GM12878 (cell line): ENCODE data around the gene ABCC9. TPM values are rescaled to one million over a fixed set of nuclear protein-coding genes. Genes with fewer than 3 reads are reported as not detected.

Source experiments
- ATAC-seq: fragments of 200-7000 bp; cut with Tn5 transposase; 3 replicates; pipeline ENCODE4 v1.9.1; 2020; ENCODE audit warnings: mild to moderate bottlenecking, moderate library complexity
- BruUV-seq: library from RNA; stranded (reverse); fragments of 400-500 nt; replicated peaks from 2 replicates; lab custom pipeline; 2021; lab: Mats Ljungman, UMichigan
- CTCF ChIA-PET: fragments of 300-600 bp; sonication (Branson Sonifier 250); formaldehyde crosslinking; extraction: SDS; loops from one replicate; lab custom pipeline; 2021; ENCODE audit warnings: inconsistent platforms; lab: Yijun Ruan, JAX
- POLR2A ChIA-PET: fragments of 350-600 bp; formaldehyde crosslinking; extraction: SDS; loops from one replicate; lab custom pipeline; 2021; ENCODE audit warnings: inconsistent platforms; lab: Charles Lee
- RAD21 ChIA-PET: fragments of 300-600 bp; sonication (Branson Sonifier 250); formaldehyde crosslinking; loops from one replicate; lab custom pipeline; 2023; ENCODE audit warnings: antibody characterized with exemption; ENCODE audit not compliant: unreplicated experiment; lab: Charles Lee
- SMC1A ChIA-PET: fragments of 300-600 bp; sonication (Branson Sonifier 250); formaldehyde crosslinking; loops from one replicate; lab custom pipeline; 2023; ENCODE audit not compliant: unreplicated experiment, uncharacterized antibody; lab: Charles Lee
- DNase-seq: peaks from one replicate; pipeline ENCODE4 v3.0.0-alpha.2; 2011; ENCODE audit warnings: low read depth, low spot score
- FAIRE-seq: peaks from 3 replicates; lab custom pipeline; 2011; peaks lifted over from hg19 to GRCh38; lab: Jason Lieb, UNC
- H2AFZ ChIP-seq: 2 replicates; pipeline ENCODE4 v1.6.0; 2011; ENCODE audit warnings: low read depth, low read length, control low read depth; ENCODE audit not compliant: control insufficient read depth
- H3K27ac ChIP-seq: 2 replicates; pipeline ENCODE4 v1.5.1; 2011; ENCODE audit warnings: control low read depth; ENCODE audit not compliant: control insufficient read depth, insufficient read depth
- H3K27me3 ChIP-seq, 2 experiments: replicated peaks in 1 of 2; 2 replicates each; pipeline versions ENCODE4 v1.6.0 to v1.6.1; 2011; ENCODE audit warnings: low read length in 1 of 2; ENCODE audit not compliant: control insufficient read depth in 2 of 2, insufficient read depth in 2 of 2
- H3K36me3 ChIP-seq, 2 experiments: 2 replicates each; pipeline ENCODE4 v1.5.1; 2011; ENCODE audit warnings: low read length in 1 of 2; ENCODE audit not compliant: control insufficient read depth in 2 of 2, insufficient read depth in 2 of 2
- H3K4me1 ChIP-seq: 2 replicates; pipeline ENCODE4 v1.6.1; 2011; ENCODE audit warnings: mild to moderate bottlenecking, low read length, moderate library complexity, mixed read lengths; ENCODE audit not compliant: control insufficient read depth, insufficient read depth
- H3K4me2 ChIP-seq: 2 replicates; pipeline ENCODE4 v1.6.0; 2011; ENCODE audit warnings: control low read depth; ENCODE audit not compliant: control insufficient read depth, insufficient read depth
- H3K4me3 ChIP-seq: fragments of 200-600 bp; sonication (generic); 2 replicates; pipeline ENCODE4 v1.5.1; 2016
- H3K79me2 ChIP-seq: 2 replicates; pipeline ENCODE4 v1.6.0; 2011; ENCODE audit warnings: low read length; ENCODE audit not compliant: control insufficient read depth, insufficient read depth
- H3K9ac ChIP-seq: 2 replicates; pipeline ENCODE4 v1.8.0; 2011; ENCODE audit warnings: low read length, control low read depth, mixed read lengths; ENCODE audit not compliant: control insufficient read depth, insufficient read depth
- H3K9me3 ChIP-seq: replicated peaks from 3 replicates; pipeline ENCODE4 v1.5.1; 2011; ENCODE audit warnings: mild to moderate bottlenecking, low read length; ENCODE audit not compliant: control insufficient read depth, insufficient read depth
- H4K20me1 ChIP-seq: 2 replicates; pipeline ENCODE4 v1.6.0; 2011; ENCODE audit not compliant: control insufficient read depth, insufficient read depth
- NFIC ChIP-seq: IDR thresholded peaks from 2 replicates; pipeline ENCODE4 v1.6.1; 2012; ENCODE audit warnings: low read depth, mild to moderate bottlenecking, inconsistent platforms, low read length, moderate library complexity
- NFYA ChIP-seq: IDR thresholded peaks from 2 replicates; pipeline ENCODE4 v1.6.1; 2011; ENCODE audit warnings: low read depth, mild to moderate bottlenecking, low read length, improper control_type of control experiment, borderline replicate concordance
- PAX8 ChIP-seq: fragments of 450-650 bp; IDR thresholded peaks from 2 replicates; pipeline ENCODE4 v1.6.1; 2017; ENCODE audit warnings: mild to moderate bottlenecking, moderate library complexity
- POLR2AphosphoS2 ChIP-seq: IDR thresholded peaks from 2 replicates; pipeline ENCODE4 v1.6.1; 2011; ENCODE audit warnings: low read depth, mild to moderate bottlenecking, low read length, improper control_type of control experiment, moderate library complexity
- SMAD1 ChIP-seq: fragments of 450-650 bp; IDR thresholded peaks from 2 replicates; pipeline ENCODE4 v1.6.1; 2018; ENCODE audit warnings: mild to moderate bottlenecking, low read depth; ENCODE audit not compliant: partially characterized antibody
- SPI1 ChIP-seq: IDR thresholded peaks from 2 replicates; pipeline ENCODE4 v1.6.1; 2011; ENCODE audit warnings: low read depth, mild to moderate bottlenecking, low read length, moderate library complexity, borderline replicate concordance; ENCODE audit not compliant: insufficient read depth
- STAT3 ChIP-seq: IDR thresholded peaks from 2 replicates; pipeline ENCODE4 v1.6.1; 2011; ENCODE audit warnings: low read depth, low read length, improper control_type of control experiment
- WGBS: methylation state at CpG from one replicate; pipeline ENCODE4 v1.1.6; 2016; ENCODE audit warnings: low lambda C conversion rate; ENCODE audit not compliant: insufficient replicate concordance, insufficient coverage; ENCODE audit errors: missing lambda C conversion rate; 5-methylcytosine and 5-hydroxymethylcytosine counted together
- in situ Hi-C: fragments of 300-500 bp; cut with MboI; formaldehyde crosslinking; loops from 9 replicates; pipeline ENCODE4 v1.14.3; 2018; ENCODE audit warnings: mixed read lengths
- intact Hi-C: fragments of 100-400 bp; cut with micrococcal nuclease; formaldehyde crosslinking; loops from one replicate; pipeline ENCODE4 v1.14.2; 2022; ENCODE audit not compliant: unreplicated experiment
- polyA plus RNA-seq, 11 experiments: library from polyadenylated mRNA; depleted of rRNA in 4 of 11; unstranded in 6 of 11; stranded (reverse) in 5 of 11; fragments of >200 nt; fragmentation: Nextera tagmentation in 4 of 11; fragmentation: Illumina TruSeq in 1 of 11; extraction: Ambion mirVana in 4 of 11; extraction: Trizol in 1 of 11; gene quantifications; 1 replicate in 1 of 11; 2 replicates in 10 of 11; pipeline versions ENCODE4 v1.2.1 to v1.2.3, GENCODE V29; 2011 to 2016; ENCODE audit warnings: inconsistent platforms in 2 of 11, missing spikeins in 2 of 11, low read depth in 1 of 11
- total RNA-seq, 4 experiments: library from RNA; depleted of rRNA in 3 of 4; stranded (reverse); fragments of >200 nt in 3 of 4; fragmentation: Illumina TruSeq in 1 of 4; extraction: Trizol in 1 of 4; gene quantifications; 2 replicates each; pipeline versions ENCODE4 v1.2.1 to v1.2.3, GENCODE V29; 2013 to 2021
- TF ChIP-seq, protein P1 (sequence below): IDR thresholded peaks from 2 replicates; pipeline ENCODE4 v1.6.1; 2012; ENCODE audit warnings: low read depth, low read length, improper control_type of control experiment
- TF ChIP-seq, protein P2 (sequence below): fragments of 450-650 bp; IDR thresholded peaks from 2 replicates; pipeline ENCODE4 v1.6.1; 2017; ENCODE audit warnings: mild to moderate bottlenecking
- TF ChIP-seq, protein P3 (sequence below): fragments of 450-650 bp; IDR thresholded peaks from 2 replicates; pipeline ENCODE4 v1.6.1; 2017; ENCODE audit warnings: borderline replicate concordance
- TF ChIP-seq, protein P4 (sequence below): fragments of 450-650 bp; IDR thresholded peaks from 2 replicates; pipeline ENCODE4 v1.6.1; 2017; ENCODE audit warnings: mild to moderate bottlenecking, moderate library complexity

ABCC9 gene
- total and polyA plus RNA-seq, 10 of the 15 experiments (the other 5 are each of a cell fraction or from before 2014, with no cell fraction given) = under 0.01 to 0.10 (median 0.04) TPM; not detected in 2

GRCh38 chr12:21776175-21776574, 165.1 kb downstream of the ABCC9 start (continued):
- TF ChIP-seq NFYA = no peak

DNA sequence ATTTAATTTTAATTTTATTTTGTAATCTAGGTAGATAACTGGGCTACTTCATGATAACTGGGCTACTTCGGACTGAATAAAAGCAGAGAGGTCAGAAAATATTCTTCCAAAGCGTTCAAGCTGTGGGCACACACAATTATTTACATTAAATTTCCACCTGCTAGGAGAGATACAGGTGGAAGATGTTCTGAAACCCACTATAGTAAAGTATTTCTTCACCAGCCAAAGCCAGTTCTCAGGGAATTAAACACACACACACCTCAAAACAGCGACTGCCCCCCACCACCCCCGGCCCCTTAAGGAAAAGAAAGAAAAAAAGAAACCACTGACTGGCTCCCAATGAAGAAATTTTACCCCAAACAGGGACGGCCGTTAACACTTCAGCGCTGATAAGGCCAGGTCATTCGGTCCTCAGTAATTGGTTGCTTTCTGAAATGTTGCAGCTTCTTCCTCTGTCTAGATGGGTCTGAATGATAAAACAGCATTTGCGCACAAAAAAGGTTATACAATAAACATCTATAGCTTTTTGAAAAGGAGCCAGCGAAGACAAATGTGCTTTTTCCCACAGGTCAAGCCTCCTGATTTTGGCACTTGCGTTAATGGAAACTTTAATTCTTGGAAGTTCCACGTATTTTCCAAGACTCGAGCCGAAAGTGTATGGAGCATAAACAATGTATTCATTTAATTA, 165.9 kb downstream of the ABCC9 start:
- peaks cover 0 to 8% of the 10 kb centered on the region in 2 experiments; a peak in 1 of 4 replicates for H3K27me3 ChIP-seq
- no peaks in the 10 kb centered on the region for H3K36me3 ChIP-seq
- TF ChIP-seq, protein P1, sequence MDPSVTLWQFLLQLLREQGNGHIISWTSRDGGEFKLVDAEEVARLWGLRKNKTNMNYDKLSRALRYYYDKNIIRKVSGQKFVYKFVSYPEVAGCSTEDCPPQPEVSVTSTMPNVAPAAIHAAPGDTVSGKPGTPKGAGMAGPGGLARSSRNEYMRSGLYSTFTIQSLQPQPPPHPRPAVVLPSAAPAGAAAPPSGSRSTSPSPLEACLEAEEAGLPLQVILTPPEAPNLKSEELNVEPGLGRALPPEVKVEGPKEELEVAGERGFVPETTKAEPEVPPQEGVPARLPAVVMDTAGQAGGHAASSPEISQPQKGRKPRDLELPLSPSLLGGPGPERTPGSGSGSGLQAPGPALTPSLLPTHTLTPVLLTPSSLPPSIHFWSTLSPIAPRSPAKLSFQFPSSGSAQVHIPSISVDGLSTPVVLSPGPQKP = no peak
- TF ChIP-seq NFIC (no peak), SMAD1 (no peak), STAT3 (no peak), POLR2AphosphoS2 (no peak), SPI1 (no peak), PAX8 (no peak)
- TF ChIP-seq, protein P2, sequence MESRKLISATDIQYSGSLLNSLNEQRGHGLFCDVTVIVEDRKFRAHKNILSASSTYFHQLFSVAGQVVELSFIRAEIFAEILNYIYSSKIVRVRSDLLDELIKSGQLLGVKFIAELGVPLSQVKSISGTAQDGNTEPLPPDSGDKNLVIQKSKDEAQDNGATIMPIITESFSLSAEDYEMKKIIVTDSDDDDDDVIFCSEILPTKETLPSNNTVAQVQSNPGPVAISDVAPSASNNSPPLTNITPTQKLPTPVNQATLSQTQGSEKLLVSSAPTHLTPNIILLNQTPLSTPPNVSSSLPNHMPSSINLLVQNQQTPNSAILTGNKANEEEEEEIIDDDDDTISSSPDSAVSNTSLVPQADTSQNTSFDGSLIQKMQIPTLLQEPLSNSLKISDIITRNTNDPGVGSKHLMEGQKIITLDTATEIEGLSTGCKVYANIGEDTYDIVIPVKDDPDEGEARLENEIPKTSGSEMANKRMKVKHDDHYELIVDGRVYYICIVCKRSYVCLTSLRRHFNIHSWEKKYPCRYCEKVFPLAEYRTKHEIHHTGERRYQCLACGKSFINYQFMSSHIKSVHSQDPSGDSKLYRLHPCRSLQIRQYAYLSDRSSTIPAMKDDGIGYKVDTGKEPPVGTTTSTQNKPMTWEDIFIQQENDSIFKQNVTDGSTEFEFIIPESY = no peak
- TF ChIP-seq, protein P3, sequence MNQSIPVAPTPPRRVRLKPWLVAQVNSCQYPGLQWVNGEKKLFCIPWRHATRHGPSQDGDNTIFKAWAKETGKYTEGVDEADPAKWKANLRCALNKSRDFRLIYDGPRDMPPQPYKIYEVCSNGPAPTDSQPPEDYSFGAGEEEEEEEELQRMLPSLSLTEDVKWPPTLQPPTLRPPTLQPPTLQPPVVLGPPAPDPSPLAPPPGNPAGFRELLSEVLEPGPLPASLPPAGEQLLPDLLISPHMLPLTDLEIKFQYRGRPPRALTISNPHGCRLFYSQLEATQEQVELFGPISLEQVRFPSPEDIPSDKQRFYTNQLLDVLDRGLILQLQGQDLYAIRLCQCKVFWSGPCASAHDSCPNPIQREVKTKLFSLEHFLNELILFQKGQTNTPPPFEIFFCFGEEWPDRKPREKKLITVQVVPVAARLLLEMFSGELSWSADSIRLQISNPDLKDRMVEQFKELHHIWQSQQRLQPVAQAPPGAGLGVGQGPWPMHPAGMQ = no peak
- TF ChIP-seq, protein P4, sequence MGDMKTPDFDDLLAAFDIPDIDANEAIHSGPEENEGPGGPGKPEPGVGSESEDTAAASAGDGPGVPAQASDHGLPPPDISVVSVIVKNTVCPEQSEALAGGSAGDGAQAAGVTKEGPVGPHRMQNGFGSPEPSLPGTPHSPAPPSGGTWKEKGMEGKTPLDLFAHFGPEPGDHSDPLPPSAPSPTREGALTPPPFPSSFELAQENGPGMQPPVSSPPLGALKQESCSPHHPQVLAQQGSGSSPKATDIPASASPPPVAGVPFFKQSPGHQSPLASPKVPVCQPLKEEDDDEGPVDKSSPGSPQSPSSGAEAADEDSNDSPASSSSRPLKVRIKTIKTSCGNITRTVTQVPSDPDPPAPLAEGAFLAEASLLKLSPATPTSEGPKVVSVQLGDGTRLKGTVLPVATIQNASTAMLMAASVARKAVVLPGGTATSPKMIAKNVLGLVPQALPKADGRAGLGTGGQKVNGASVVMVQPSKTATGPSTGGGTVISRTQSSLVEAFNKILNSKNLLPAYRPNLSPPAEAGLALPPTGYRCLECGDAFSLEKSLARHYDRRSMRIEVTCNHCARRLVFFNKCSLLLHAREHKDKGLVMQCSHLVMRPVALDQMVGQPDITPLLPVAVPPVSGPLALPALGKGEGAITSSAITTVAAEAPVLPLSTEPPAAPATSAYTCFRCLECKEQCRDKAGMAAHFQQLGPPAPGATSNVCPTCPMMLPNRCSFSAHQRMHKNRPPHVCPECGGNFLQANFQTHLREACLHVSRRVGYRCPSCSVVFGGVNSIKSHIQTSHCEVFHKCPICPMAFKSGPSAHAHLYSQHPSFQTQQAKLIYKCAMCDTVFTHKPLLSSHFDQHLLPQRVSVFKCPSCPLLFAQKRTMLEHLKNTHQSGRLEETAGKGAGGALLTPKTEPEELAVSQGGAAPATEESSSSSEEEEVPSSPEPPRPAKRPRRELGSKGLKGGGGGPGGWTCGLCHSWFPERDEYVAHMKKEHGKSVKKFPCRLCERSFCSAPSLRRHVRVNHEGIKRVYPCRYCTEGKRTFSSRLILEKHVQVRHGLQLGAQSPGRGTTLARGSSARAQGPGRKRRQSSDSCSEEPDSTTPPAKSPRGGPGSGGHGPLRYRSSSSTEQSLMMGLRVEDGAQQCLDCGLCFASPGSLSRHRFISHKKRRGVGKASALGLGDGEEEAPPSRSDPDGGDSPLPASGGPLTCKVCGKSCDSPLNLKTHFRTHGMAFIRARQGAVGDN = no peak
- no peak overlapping the region for H3K4me2 ChIP-seq
- FAIRE-seq = no peak
- SMC1A ChIA-PET = no interaction called here
- BruUV-seq = no TSS peak
- intact Hi-C loops (no loop called here), in situ Hi-C loops (no loop called here)
- no peak overlapping the region for H3K27ac ChIP-seq
- H4K20me1 ChIP-seq = no peaks in the 10 kb centered on the region
- RAD21 ChIA-PET = no interaction called here
- CTCF ChIA-PET = no interaction called here
- no peak for DNase-seq
- no peak overlapping the region for H3K4me3 ChIP-seq
- POLR2A ChIA-PET = no interaction called here
- WGBS = 18% methylated on average over 14 of the region's 14 CpGs
- H3K79me2 ChIP-seq = no peaks in the 10 kb centered on the region
- no peaks in the 10 kb centered on the region for H3K9me3 ChIP-seq
- no peaks in the 10 kb centered on the region for H3K4me1 ChIP-seq
- ATAC-seq = no peak
- no peak overlapping the region for H3K9ac ChIP-seq
- H2AFZ ChIP-seq = no peak overlapping the region
